ENCODE results near the gene ZNF382. TPM values are rescaled to one million over a fixed set of nuclear protein-coding genes. Genes with fewer than 3 reads are reported as not detected.

The ZNF382 gene
- polyA plus RNA-seq (2012; ENCODE audit: insufficient read depth, insufficient read length, low read depth): 5.2 TPM

- peak; percentile 90 for DNase-seq
- Histone ChIP-seq H3K4me3 (ENCODE audit: low read depth, low read length) (peak within 1 kb of the TSS; percentile 92), H3K4me1 (no peaks in the 10 kb centered on the region), H3K9me3 (no peaks in the 10 kb centered on the region), H3K27me3 (no peaks in the 10 kb centered on the region), H3K36me3 (peaks cover 11% of the 10 kb centered on the region)
- TF ChIP-seq CTCF (IDR thresholded peaks at IDR 0.05; ENCODE audit: low read depth, low read length): no peak
These were observed at the start of gene ZNF382 for GRCh38 chr19:36605101-36605876. ZNF382 (plus strand) TSS chr19:36605313; CDS start chr19:36609915, 4,602 bp downstream.

- Histone ChIP-seq H3K9me3 (peaks cover under 1% of the 10 kb centered on the region; the same call in 1 of the 2 replicates), H3K4me1 (no peaks in the 10 kb centered on the region), H3K36me3 (peaks cover 13% of the 10 kb centered on the region; the same call in 1 of the 2 replicates), H3K4me3 (ENCODE audit: low read depth, low read length) (no peak overlapping the region), H3K27me3 (no peaks in the 10 kb centered on the region)
- no peak for TF ChIP-seq CTCF (IDR thresholded peaks at IDR 0.05; ENCODE audit: low read depth, low read length)
- no peak for DNase-seq
These were observed 40.7 kb upstream of the ZNF382 start for GRCh38 chr19:36564391-36564790.

GRCh38 chr19:36572593-36573019 is 32.5 kb upstream of the ZNF382 start:
- H3K4me3 ChIP-seq (ENCODE audit: low read depth, low read length): peak overlapping the region; percentile 84
- TF ChIP-seq CTCF (IDR thresholded peaks at IDR 0.05; ENCODE audit: low read depth, low read length): no peak

GRCh38 chr19:36573020-36573894 is 31.9 kb upstream of the ZNF382 start, which contains the start of gene ZNF529:
ZNF529 (minus strand) TSS chr19:36573292; CDS start chr19:36572346, 946 bp downstream.
- H3K27me3 ChIP-seq: no peaks in the 10 kb centered on the region
- H3K9me3 ChIP-seq: peaks cover 4% of the 10 kb centered on the region; the same call in 1 of the 2 replicates
- H3K36me3 ChIP-seq: peaks cover 15% of the 10 kb centered on the region
- TF ChIP-seq CTCF (IDR thresholded peaks at IDR 0.05; ENCODE audit: low read depth, low read length): no peak
- no peaks in the 10 kb centered on the region for H3K4me1 ChIP-seq
- H3K4me3 ChIP-seq (ENCODE audit: low read depth, low read length): peak within 1 kb of the TSS; percentile 84
- DNase-seq: peak; percentile 90

More at GRCh38 chr19:36572593-36573019, 32.5 kb upstream of the ZNF382 start:
- Histone ChIP-seq H3K36me3 (peaks cover 14% of the 10 kb centered on the region), H3K27me3 (no peaks in the 10 kb centered on the region), H3K9me3 (peaks cover 4% of the 10 kb centered on the region; the same call in 1 of the 2 replicates), H3K4me1 (no peaks in the 10 kb centered on the region)
- DNase-seq: no peak

- Histone ChIP-seq H3K4me1 (no peaks in the 10 kb centered on the region), H3K9me3 (peaks cover 4% of the 10 kb centered on the region; the same call in 1 of the 2 replicates), H3K27me3 (no peaks in the 10 kb centered on the region), H3K36me3 (peaks cover 18% of the 10 kb centered on the region), H3K4me3 (ENCODE audit: low read depth, low read length) (peak overlapping the region; percentile 84)
- TF ChIP-seq CTCF (IDR thresholded peaks at IDR 0.05; ENCODE audit: low read depth, low read length): no peak
- DNase-seq: no peak
These were observed 31.0 kb upstream of the ZNF382 start for GRCh38 chr19:36573895-36574720.

Measured in BE2C (cell line).